ENCODE results near the gene FAM168A. TPM values are rescaled to one million over a fixed set of nuclear protein-coding genes. Genes with fewer than 3 reads are reported as not detected.

The FAM168A gene
- total RNA-seq, 1 donor, result 28.2 TPM

- TF ChIP-seq CTCF (IDR thresholded peaks at IDR 0.05; ENCODE audit: extremely low read depth, low read depth, low read length), result no peak
- Histone ChIP-seq H3K27ac (ENCODE audit: low read depth, low read length) (no peak overlapping the region), H3K9me3 (ENCODE audit: low read depth, low read length) (no peaks in the 10 kb centered on the region), H3K27me3 (ENCODE audit: insufficient read depth, low read length) (no peaks in the 10 kb centered on the region), H3K4me1 (ENCODE audit: insufficient read depth, low read length) (peaks cover 14% of the 10 kb centered on the region), H4K20me1 (ENCODE audit: insufficient read depth, low read length) (peaks cover 25% of the 10 kb centered on the region), H3K4me3 (ENCODE audit: insufficient read depth, low read length) (peak overlapping the region; percentile 82), H2AFZ (ENCODE audit: low read length) (no peak overlapping the region), H3K36me3 (ENCODE audit: insufficient read depth, low read length) (no peaks in the 10 kb centered on the region), H3K79me2 (ENCODE audit: insufficient read depth, low read length) (peaks cover 56% of the 10 kb centered on the region), H3K4me2 (ENCODE audit: insufficient read depth, low read length) (peak overlapping the region; percentile 91)
- peak; percentile 13 for DNase-seq (ENCODE audit: insufficient read length, low spot score, missing footprints)
Observed at GRCh38 chr11:73596547-73596946, 1.4 kb downstream of the FAM168A start.

GRCh38 chr11:73592640-73593039, 5.3 kb downstream of the FAM168A start:
- no peak overlapping the region for H3K27ac ChIP-seq (ENCODE audit: low read depth, low read length)
- no peak overlapping the region for H2AFZ ChIP-seq (ENCODE audit: low read length)
- no peaks in the 10 kb centered on the region for H3K27me3 ChIP-seq (ENCODE audit: insufficient read depth, low read length)
- no peak overlapping the region for H3K4me2 ChIP-seq (ENCODE audit: insufficient read depth, low read length)
- no peaks in the 10 kb centered on the region for H3K36me3 ChIP-seq (ENCODE audit: insufficient read depth, low read length)
- no peak for DNase-seq (ENCODE audit: insufficient read length, low spot score, missing footprints)
- TF ChIP-seq CTCF (IDR thresholded peaks at IDR 0.05; ENCODE audit: extremely low read depth, low read depth, low read length), result no peak
- no peak overlapping the region for H3K4me3 ChIP-seq (ENCODE audit: insufficient read depth, low read length)
- peaks cover 11% of the 10 kb centered on the region for H3K4me1 ChIP-seq (ENCODE audit: insufficient read depth, low read length)
- peaks cover 85% of the 10 kb centered on the region for H3K79me2 ChIP-seq (ENCODE audit: insufficient read depth, low read length)
- H3K9me3 ChIP-seq (ENCODE audit: low read depth, low read length), result no peaks in the 10 kb centered on the region
- peaks cover 25% of the 10 kb centered on the region for H4K20me1 ChIP-seq (ENCODE audit: insufficient read depth, low read length)

- H4K20me1 ChIP-seq (ENCODE audit: insufficient read depth, low read length), result peaks cover 19% of the 10 kb centered on the region
- peaks cover 79% of the 10 kb centered on the region for H3K79me2 ChIP-seq (ENCODE audit: insufficient read depth, low read length)
Observed at GRCh38 chr11:73591743-73592142, 6.2 kb downstream of the FAM168A start.

GRCh38 chr11:73590991-73591390, 6.9 kb downstream of the FAM168A start:
- Histone ChIP-seq H4K20me1 (ENCODE audit: insufficient read depth, low read length) (peaks cover 14% of the 10 kb centered on the region), H3K9me3 (ENCODE audit: low read depth, low read length) (no peaks in the 10 kb centered on the region), H3K4me1 (ENCODE audit: insufficient read depth, low read length) (no peaks in the 10 kb centered on the region), H2AFZ (ENCODE audit: low read length) (no peak overlapping the region), H3K27me3 (ENCODE audit: insufficient read depth, low read length) (no peaks in the 10 kb centered on the region), H3K79me2 (ENCODE audit: insufficient read depth, low read length) (peaks cover 74% of the 10 kb centered on the region), H3K4me2 (ENCODE audit: insufficient read depth, low read length) (no peak overlapping the region), H3K4me3 (ENCODE audit: insufficient read depth, low read length) (no peak overlapping the region), H3K27ac (ENCODE audit: low read depth, low read length) (no peak overlapping the region), H3K36me3 (ENCODE audit: insufficient read depth, low read length) (no peaks in the 10 kb centered on the region)
- no peak for TF ChIP-seq CTCF (IDR thresholded peaks at IDR 0.05; ENCODE audit: extremely low read depth, low read depth, low read length)
- DNase-seq (ENCODE audit: insufficient read length, low spot score, missing footprints), result peak; percentile 19

More at GRCh38 chr11:73591743-73592142, 6.2 kb downstream of the FAM168A start:
- Histone ChIP-seq H3K27ac (ENCODE audit: low read depth, low read length) (no peak overlapping the region), H3K36me3 (ENCODE audit: insufficient read depth, low read length) (no peaks in the 10 kb centered on the region), H3K4me1 (ENCODE audit: insufficient read depth, low read length) (peaks cover 4% of the 10 kb centered on the region), H3K4me3 (ENCODE audit: insufficient read depth, low read length) (no peak overlapping the region), H3K27me3 (ENCODE audit: insufficient read depth, low read length) (no peaks in the 10 kb centered on the region), H2AFZ (ENCODE audit: low read length) (no peak overlapping the region), H3K4me2 (ENCODE audit: insufficient read depth, low read length) (no peak overlapping the region), H3K9me3 (ENCODE audit: low read depth, low read length) (no peaks in the 10 kb centered on the region)
- no peak for TF ChIP-seq CTCF (IDR thresholded peaks at IDR 0.05; ENCODE audit: extremely low read depth, low read depth, low read length)
- DNase-seq (ENCODE audit: insufficient read length, low spot score, missing footprints), result no peak

All from osteoblast (primary cell).